ENCODE data around the gene LHFPL2. TPM values are rescaled to one million over a fixed set of nuclear protein-coding genes. Genes with fewer than 3 reads are reported as not detected.

Gene LHFPL2
- total and polyA plus RNA-seq, 2 donors from 2014 or later: 1.8 to 12.6 TPM

- peaks cover 0 to 16% (median 0%) of the 10 kb centered on the region in 3 donors for H3K4me1 ChIP-seq (ENCODE audit: control insufficient read depth in 2 of 3, insufficient read depth in 2 of 3, low read depth in 1 of 3, low read length in 3 of 3)
- H3K9me3 ChIP-seq (ENCODE audit: control insufficient read depth in 2 of 3, insufficient read depth in 1 of 3, low read length in 3 of 3): no peaks in the 10 kb centered on the region
- H3K36me3 ChIP-seq (ENCODE audit: control insufficient read depth in 2 of 3, insufficient read depth in 3 of 3, low read length in 3 of 3): peaks cover 0 to 2% (median 0%) of the 10 kb centered on the region in 3 donors
- H3K27ac ChIP-seq (ENCODE audit: low read depth in 2 of 2, low read length in 2 of 2): no peak overlapping the region
- no peaks in the 10 kb centered on the region for H3K27me3 ChIP-seq (ENCODE audit: control insufficient read depth, insufficient read depth, low read length)
- FAIRE-seq: no peak
- TF ChIP-seq CTCF (IDR thresholded peaks at IDR 0.05; ENCODE audit: borderline replicate concordance, extremely low read depth, insufficient read depth): no peak
- intact Hi-C loops (cut with DNase I): no loop called here
- no peak overlapping the region for H3K4me3 ChIP-seq (ENCODE audit: low read length in 3 of 3)
- no peak for DNase-seq
- no peak overlapping the region for H3K9ac ChIP-seq (ENCODE audit: low read length in 3 of 3)
Measured at GRCh38 chr5:78613151-78613533, 35.4 kb downstream of the LHFPL2 start.

- FAIRE-seq: no peak
- H3K9me3 ChIP-seq (ENCODE audit: control insufficient read depth in 2 of 3, insufficient read depth in 1 of 3, low read length in 3 of 3): no peaks in the 10 kb centered on the region
- intact Hi-C loops (cut with DNase I): no loop called here
- DNase-seq: no peak
- peaks cover 0 to 2% (median 0%) of the 10 kb centered on the region in 3 donors for H3K36me3 ChIP-seq (ENCODE audit: control insufficient read depth in 2 of 3, insufficient read depth in 3 of 3, low read length in 3 of 3)
- no peak overlapping the region for H3K9ac ChIP-seq (ENCODE audit: low read length in 3 of 3)
- H3K27me3 ChIP-seq (ENCODE audit: control insufficient read depth, insufficient read depth, low read length): no peaks in the 10 kb centered on the region
- no peak for TF ChIP-seq CTCF (IDR thresholded peaks at IDR 0.05; ENCODE audit: borderline replicate concordance, extremely low read depth, insufficient read depth)
- peaks cover 0 to 16% (median 0%) of the 10 kb centered on the region in 3 donors for H3K4me1 ChIP-seq (ENCODE audit: control insufficient read depth in 2 of 3, insufficient read depth in 2 of 3, low read depth in 1 of 3, low read length in 3 of 3)
- H3K4me3 ChIP-seq (ENCODE audit: low read length in 3 of 3): no peak overlapping the region
- H3K27ac ChIP-seq (ENCODE audit: low read depth in 2 of 2, low read length in 2 of 2): no peak overlapping the region
Measured at GRCh38 chr5:78612227-78613150, 36.1 kb downstream of the LHFPL2 start.

GRCh38 chr5:78611126-78611605 lies 37.4 kb downstream of the LHFPL2 start:
- Histone ChIP-seq H3K9me3 (ENCODE audit: control insufficient read depth in 2 of 3, insufficient read depth in 1 of 3, low read length in 3 of 3) (no peaks in the 10 kb centered on the region), H3K36me3 (ENCODE audit: control insufficient read depth in 2 of 3, insufficient read depth in 3 of 3, low read length in 3 of 3) (peaks cover 0 to 2% (median 0%) of the 10 kb centered on the region in 3 donors), H3K4me1 (ENCODE audit: control insufficient read depth in 2 of 3, insufficient read depth in 2 of 3, low read depth in 1 of 3, low read length in 3 of 3) (peaks cover 0 to 16% (median 0%) of the 10 kb centered on the region in 3 donors), H3K9ac (ENCODE audit: low read length in 3 of 3) (no peak overlapping the region), H3K27me3 (ENCODE audit: control insufficient read depth, insufficient read depth, low read length) (no peaks in the 10 kb centered on the region), H3K27ac (ENCODE audit: low read depth in 2 of 2, low read length in 2 of 2) (no peak overlapping the region), H3K4me3 (ENCODE audit: low read length in 3 of 3) (no peak overlapping the region)
- intact Hi-C loops (cut with DNase I): no loop called here
- DNase-seq: peak in 4 of 5 donors; percentile 47 to 74 (median 57)
- TF ChIP-seq CTCF (IDR thresholded peaks at IDR 0.05; ENCODE audit: borderline replicate concordance, extremely low read depth, insufficient read depth): no peak
- FAIRE-seq: no peak

Measured in kidney (tissue), 14 donors.